Testis (tissue), 3 donors: Measurements from ENCODE around the gene MXRA8. TPM values are rescaled to one million over a fixed set of nuclear protein-coding genes. Genes with fewer than 3 reads are reported as not detected.

Source experiments
- DNase-seq: peaks from one replicate; pipeline ENCODE4 v3.0.0-alpha.2; 2019
- H3K27ac ChIP-seq, 2 donors: fragments of 200-600 bp; sonication (generic); one replicate each; pipeline ENCODE4 v1.5.1; 2019
- H3K27me3 ChIP-seq: fragments of 200-600 bp; sonication (generic); one replicate; pipeline ENCODE4 v1.5.1; 2019
- H3K36me3 ChIP-seq: fragments of 200-600 bp; sonication (generic); one replicate; pipeline ENCODE4 v1.5.1; 2017; ENCODE audit warnings: low read depth; ENCODE audit errors: missing control alignments
- H3K4me1 ChIP-seq: fragments of 200-600 bp; sonication (generic); one replicate; pipeline ENCODE4 v1.5.1; 2019
- H3K4me3 ChIP-seq, 2 donors: fragments of 200-600 bp; sonication (generic); one replicate each; pipeline ENCODE4 v1.5.1; 2017 to 2019
- H3K9me3 ChIP-seq: fragments of 200-600 bp; sonication (generic); one replicate; pipeline ENCODE4 v1.5.1; 2017
- POLR2A ChIP-seq: fragments of 450-650 bp; IDR thresholded peaks from one replicate; pipeline ENCODE4 v1.6.1; 2017; ENCODE audit warnings: antibody characterized with exemption, mild to moderate bottlenecking, moderate library complexity
- WGBS, 2 donors: methylation state at CpG; one replicate each; pipeline ENCODE4 v1.1.5; 2018; 5-methylcytosine and 5-hydroxymethylcytosine counted together
- intact Hi-C: fragments of 100-400 bp; cut with DNase I; formaldehyde crosslinking; loops from one replicate; pipeline ENCODE4 v1.15.1; 2023; ENCODE audit warnings: low total_unique reads
- polyA plus RNA-seq: library from polyadenylated mRNA; stranded (reverse); fragments of 350-450 nt; fragmentation: Illumina TruSeq; extraction: RNeasy Lipid Tissue Mini Kit (QIAGEN cat#74804); gene quantifications from one replicate; pipeline ENCODE4 v1.2.3, GENCODE V29; 2014; ENCODE audit warnings: low read depth, low replicate concordance; ENCODE audit not compliant: insufficient read depth
- total RNA-seq, 2 donors: library from RNA; depleted of rRNA; stranded (reverse); fragments of >200 nt; gene quantifications; one replicate each; pipeline ENCODE4 v1.2.3, GENCODE V29; 2016
- TF ChIP-seq, protein P1 (sequence below), 3 experiments: fragments of 450-650 bp in 2 of 3; fragments of 200-600 bp in 1 of 3; sonication (generic) in 1 of 3; IDR thresholded peaks; one replicate each; pipeline ENCODE4 v1.5.1; 2016 to 2019; ENCODE audit warnings: antibody characterized with exemption in 3 of 3, mild to moderate bottlenecking in 2 of 3, moderate library complexity in 1 of 3

MXRA8 gene
- total and polyA plus RNA-seq, 3 donors from 2014 or later: 60.2 to 102 (median 63.3) TPM

DNA sequence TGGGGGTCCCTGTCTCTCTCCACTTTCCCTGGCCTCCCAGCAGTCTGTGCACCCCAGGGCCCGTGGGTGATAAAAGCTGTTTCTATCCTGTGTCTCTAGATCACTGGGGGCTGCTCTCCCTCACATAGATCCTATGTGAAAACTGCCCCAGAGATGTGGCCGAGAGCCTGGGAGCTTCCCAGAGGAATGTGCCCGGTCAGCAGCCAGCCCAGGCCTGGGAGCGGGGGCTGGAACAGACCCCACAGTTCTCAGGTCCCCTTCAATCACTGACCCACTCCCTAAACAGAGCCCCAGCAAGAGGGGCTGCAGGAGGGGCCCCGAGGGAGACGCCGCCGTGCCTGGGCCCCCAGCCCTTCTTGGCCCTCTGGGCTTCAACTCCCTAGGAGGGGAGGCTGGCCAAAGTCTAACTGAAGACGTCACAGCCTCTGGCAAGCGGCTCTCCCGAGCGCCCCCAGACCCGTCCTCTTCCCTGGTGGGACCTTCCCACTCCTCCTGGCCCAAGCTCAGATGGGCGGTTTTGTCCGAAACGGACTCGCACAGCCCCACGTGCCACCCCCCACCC, 403 bp downstream of the MXRA8 start:
- no peaks in the 10 kb centered on the region for H3K27me3 ChIP-seq
- no peaks in the 10 kb centered on the region for H3K36me3 ChIP-seq
- H3K4me1 ChIP-seq: peaks cover 51% of the 10 kb centered on the region
- H3K9me3 ChIP-seq: no peaks in the 10 kb centered on the region
- intact Hi-C loops: no loop called here
- peak overlapping the region; percentile 86 to 90 for H3K27ac ChIP-seq
- 24 to 51% methylated on average over 6 to 17 of the region's 18 CpGs for WGBS, 2 donors
- DNase-seq: no peak
- H3K4me3 ChIP-seq: peak overlapping the region; percentile 56 to 69
- TF ChIP-seq, protein P1, sequence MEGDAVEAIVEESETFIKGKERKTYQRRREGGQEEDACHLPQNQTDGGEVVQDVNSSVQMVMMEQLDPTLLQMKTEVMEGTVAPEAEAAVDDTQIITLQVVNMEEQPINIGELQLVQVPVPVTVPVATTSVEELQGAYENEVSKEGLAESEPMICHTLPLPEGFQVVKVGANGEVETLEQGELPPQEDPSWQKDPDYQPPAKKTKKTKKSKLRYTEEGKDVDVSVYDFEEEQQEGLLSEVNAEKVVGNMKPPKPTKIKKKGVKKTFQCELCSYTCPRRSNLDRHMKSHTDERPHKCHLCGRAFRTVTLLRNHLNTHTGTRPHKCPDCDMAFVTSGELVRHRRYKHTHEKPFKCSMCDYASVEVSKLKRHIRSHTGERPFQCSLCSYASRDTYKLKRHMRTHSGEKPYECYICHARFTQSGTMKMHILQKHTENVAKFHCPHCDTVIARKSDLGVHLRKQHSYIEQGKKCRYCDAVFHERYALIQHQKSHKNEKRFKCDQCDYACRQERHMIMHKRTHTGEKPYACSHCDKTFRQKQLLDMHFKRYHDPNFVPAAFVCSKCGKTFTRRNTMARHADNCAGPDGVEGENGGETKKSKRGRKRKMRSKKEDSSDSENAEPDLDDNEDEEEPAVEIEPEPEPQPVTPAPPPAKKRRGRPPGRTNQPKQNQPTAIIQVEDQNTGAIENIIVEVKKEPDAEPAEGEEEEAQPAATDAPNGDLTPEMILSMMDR (IDR thresholded peaks at IDR 0.05): no peak
- TF ChIP-seq POLR2A: no peak

DNA sequence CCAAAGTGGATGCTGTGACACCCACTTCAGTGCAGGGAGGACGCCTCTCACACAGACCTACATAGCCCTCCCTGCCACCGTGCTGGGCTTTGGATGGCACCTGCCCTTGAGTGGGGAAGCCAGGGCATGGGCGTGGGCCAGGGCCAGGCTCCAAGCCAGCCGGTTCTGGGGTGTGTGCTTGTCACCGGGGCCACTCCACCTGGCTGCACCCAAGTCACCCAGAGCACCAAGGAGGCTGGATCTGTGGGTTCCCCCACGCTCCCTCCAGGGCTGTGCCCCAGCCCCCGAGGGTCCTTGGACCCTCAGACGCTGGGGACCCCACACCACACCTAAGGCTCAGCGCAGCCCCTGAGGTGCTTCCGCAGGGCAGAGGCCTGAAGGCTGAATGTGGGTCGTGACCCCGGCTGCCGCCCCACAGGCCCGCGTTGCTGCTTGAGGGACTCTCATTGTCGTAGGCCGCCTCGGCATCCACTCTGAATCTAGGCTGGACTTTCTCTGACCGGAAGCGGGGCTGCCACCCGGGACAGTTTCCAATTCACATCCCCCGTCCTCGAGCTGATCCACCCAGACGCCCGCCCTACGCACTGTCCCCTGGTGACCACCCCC, 1.5 kb downstream of the MXRA8 start:
- Histone ChIP-seq H3K36me3 (no peaks in the 10 kb centered on the region), H3K4me3 (peak overlapping the region; percentile 56 to 69), H3K4me1 (peaks cover 56% of the 10 kb centered on the region), H3K9me3 (no peaks in the 10 kb centered on the region), H3K27me3 (no peaks in the 10 kb centered on the region), H3K27ac (peak overlapping the region; percentile 59 to 90)
- intact Hi-C loops: no loop called here
- TF ChIP-seq POLR2A: no peak
- TF ChIP-seq, protein P1 (IDR thresholded peaks at IDR 0.05): no peak
- DNase-seq: no peak
- WGBS, 2 donors: 38 to 50% methylated on average over 15 to 25 of the region's 26 CpGs

DNA sequence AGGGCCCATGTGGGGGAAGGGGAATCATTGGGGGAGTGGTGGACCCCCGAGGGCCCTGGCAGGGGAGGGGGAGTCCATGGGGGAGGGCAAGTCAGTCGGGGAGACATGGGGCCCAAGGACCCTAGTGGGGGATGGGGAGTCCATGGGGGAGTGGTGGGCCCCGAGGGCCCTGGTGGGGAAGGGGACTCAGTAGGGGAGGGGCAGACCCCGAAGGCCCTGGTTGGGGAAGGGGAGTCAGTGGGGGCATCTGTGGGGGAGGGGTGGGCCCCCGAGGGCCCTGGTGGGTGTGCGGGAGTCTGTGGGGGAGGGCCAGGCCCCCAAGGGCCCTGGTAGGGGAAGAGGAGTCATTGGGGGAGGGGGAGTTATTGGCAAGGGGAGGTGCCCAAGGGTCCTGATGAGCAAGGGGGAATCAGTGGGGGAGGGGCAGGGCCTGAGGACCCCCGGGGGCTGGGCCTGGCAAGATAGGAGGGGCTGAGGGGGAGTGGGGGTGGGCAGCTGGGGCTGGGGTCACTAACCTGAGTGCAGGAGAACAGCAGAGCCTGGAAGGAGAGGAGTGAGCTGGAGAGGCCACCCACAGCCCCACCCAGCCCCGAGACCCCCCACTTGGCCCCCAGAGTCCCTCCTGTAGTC, 2.1 kb downstream of the MXRA8 start:
- no peak for DNase-seq
- Histone ChIP-seq H3K36me3 (no peaks in the 10 kb centered on the region), H3K4me3 (peak overlapping the region; percentile 56 to 69), H3K4me1 (peaks cover 58% of the 10 kb centered on the region), H3K27me3 (no peaks in the 10 kb centered on the region), H3K9me3 (no peaks in the 10 kb centered on the region), H3K27ac (peak overlapping the region; percentile 59 to 90)
- 19 to 32% methylated on average over 5 to 7 of the region's 8 CpGs for WGBS, 2 donors
- intact Hi-C loops: no loop called here
- no peak for TF ChIP-seq POLR2A
- TF ChIP-seq, protein P1 (IDR thresholded peaks at IDR 0.05): no peak

DNA sequence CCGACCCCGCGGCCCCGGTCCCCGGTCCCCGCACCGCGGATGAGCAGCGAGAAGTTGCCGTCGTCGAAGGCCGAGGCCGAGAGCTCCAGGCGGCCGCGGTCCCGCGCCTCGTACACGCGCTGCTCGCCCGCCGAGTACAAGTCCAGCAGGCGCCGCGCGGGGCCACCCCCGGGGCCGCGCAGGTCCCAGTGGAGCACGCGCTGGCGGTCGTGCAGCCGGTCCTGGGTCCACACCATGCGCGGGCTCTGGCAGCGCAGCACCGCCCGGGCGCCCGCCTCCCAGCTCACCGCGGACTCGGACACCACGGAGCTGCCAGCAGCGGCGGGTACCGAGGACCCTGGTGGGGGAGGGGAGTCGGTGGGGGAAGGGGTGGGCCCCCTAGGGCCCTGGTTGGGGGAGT, 2.9 kb downstream of the MXRA8 start:
- Histone ChIP-seq H3K27ac (peak overlapping the region in 1 of 2 donors; percentile 64), H3K4me1 (peaks cover 54% of the 10 kb centered on the region), H3K27me3 (no peaks in the 10 kb centered on the region), H3K4me3 (peak overlapping the region; percentile 44 to 45), H3K9me3 (no peaks in the 10 kb centered on the region), H3K36me3 (no peaks in the 10 kb centered on the region)
- DNase-seq: peak; percentile 71
- no peak for TF ChIP-seq POLR2A
- TF ChIP-seq, protein P1 (IDR thresholded peaks at IDR 0.05): no peak
- WGBS, 2 donors: 0% methylated on average over 5 of the region's 52 CpGs; no CpG with 5 or more reads in 1 of the 2 donors
- intact Hi-C loops: no loop called here
